Activated CD4-positive, alpha-beta T cell treated with anti-CD3 and anti-CD28 coated beads, Interleukin-2, amount 10 ng/mL, durations not matched to agents 7 days and 5 days (primary cell): ENCODE measurements around the gene GCK. TPM values are rescaled to one million over a fixed set of nuclear protein-coding genes. Genes with fewer than 3 reads are reported as not detected.

ENCODE experiments used
- CTCF ChIA-PET: fragments of 350-600 bp; sonication (Branson Sonifier 250); formaldehyde crosslinking; loops from one replicate; lab custom pipeline; 2021; ENCODE audit warnings: antibody characterized with exemption; lab: Charles Lee
- POLR2A ChIA-PET: fragments of 350-600 bp; sonication (Branson Sonifier 250); formaldehyde crosslinking; loops from one replicate; lab custom pipeline; 2021; ENCODE audit warnings: antibody characterized with exemption; lab: Charles Lee
- DNase-seq: peaks from one replicate; pipeline ENCODE4 v3.0.0-alpha.2; 2020
- H3K27ac Mint-ChIP-seq: one replicate; pipeline ENCODE4 v1.8.0; 2021; ENCODE audit warnings: mild to moderate bottlenecking, moderate library complexity, mixed read lengths
- H3K27me3 Mint-ChIP-seq: one replicate; pipeline ENCODE4 v1.8.0; 2021; ENCODE audit warnings: mixed read lengths
- H3K36me3 Mint-ChIP-seq: one replicate; pipeline ENCODE4 v1.8.0; 2021; ENCODE audit warnings: low read depth, mixed read lengths
- H3K4me1 Mint-ChIP-seq: one replicate; pipeline ENCODE4 v1.8.0; 2021; ENCODE audit warnings: mixed read lengths
- H3K4me3 Mint-ChIP-seq: one replicate; pipeline ENCODE4 v1.8.0; 2021; ENCODE audit warnings: mild to moderate bottlenecking, moderate library complexity, mixed read lengths
- H3K9me3 Mint-ChIP-seq: one replicate; pipeline ENCODE4 v1.8.0; 2021; ENCODE audit warnings: mixed read lengths
- total RNA-seq, 2 experiments: library from RNA; stranded (reverse); gene quantifications; one replicate each; pipeline ENCODE4 v1.2.3, GENCODE V29; 2021

The GCK gene
- total RNA-seq, 2 experiments from 2014 or later, result not detected

GRCh38 chr7:44152971-44153947 is 36.0 kb downstream of the GCK start:
- no peak overlapping the region for H3K27ac Mint-ChIP-seq
- H3K36me3 Mint-ChIP-seq, result no peaks in the 10 kb centered on the region
- ChIA-PET POLR2A (no interaction called here), CTCF (interaction anchor here (0.8 to 1.5 kb wide), 5 partner anchors 9 to 23 kb away, joined by 3 to 4 read pairs (median 3); no protein-coding TSS in a partner anchor)
- no peak for DNase-seq
- no peak overlapping the region for H3K4me3 Mint-ChIP-seq
- peaks cover 3% of the 10 kb centered on the region for H3K27me3 Mint-ChIP-seq
- H3K9me3 Mint-ChIP-seq, result no peaks in the 10 kb centered on the region
- no peaks in the 10 kb centered on the region for H3K4me1 Mint-ChIP-seq

GRCh38 chr7:44151956-44152355 is 37.3 kb downstream of the GCK start:
- Mint-ChIP-seq H3K27me3 (peaks cover 3% of the 10 kb centered on the region), H3K4me1 (no peaks in the 10 kb centered on the region), H3K9me3 (no peaks in the 10 kb centered on the region), H3K27ac (peak overlapping the region; percentile 46), H3K36me3 (no peaks in the 10 kb centered on the region), H3K4me3 (no peak overlapping the region)
- no peak for DNase-seq
- CTCF ChIA-PET, result interaction anchor here (0.8 kb wide), 1 partner anchor 12 kb away, joined by 3 read pairs; no protein-coding TSS in a partner anchor
- POLR2A ChIA-PET, result no interaction called here

GRCh38 chr7:44150966-44151941 is 38.0 kb downstream of the GCK start:
- peaks cover 4% of the 10 kb centered on the region for H3K4me1 Mint-ChIP-seq
- ChIA-PET CTCF (interaction anchor here (0.6 to 1.1 kb wide), 2 partner anchors 10 to 107 kb away, joined by 3 to 4 read pairs; partner anchors contain the start of gene DBNL), POLR2A (no interaction called here)
- no peaks in the 10 kb centered on the region for H3K36me3 Mint-ChIP-seq
- H3K27ac Mint-ChIP-seq, result no peak overlapping the region
- no peaks in the 10 kb centered on the region for H3K9me3 Mint-ChIP-seq
- no peak for DNase-seq
- H3K27me3 Mint-ChIP-seq, result peaks cover 7% of the 10 kb centered on the region
- H3K4me3 Mint-ChIP-seq, result no peak overlapping the region

- DNase-seq, result no peak
- H3K4me3 Mint-ChIP-seq, result no peak overlapping the region
- no peaks in the 10 kb centered on the region for H3K36me3 Mint-ChIP-seq
- POLR2A ChIA-PET, result no interaction called here
- H3K4me1 Mint-ChIP-seq, result peaks cover 6% of the 10 kb centered on the region
- CTCF ChIA-PET, result interaction anchor here (0.6 to 1.1 kb wide), 2 partner anchors 11 to 106 kb away, joined by 3 to 4 read pairs; partner anchors contain the start of gene DBNL
- H3K27me3 Mint-ChIP-seq, result peaks cover 8% of the 10 kb centered on the region
- no peak overlapping the region for H3K27ac Mint-ChIP-seq
- no peaks in the 10 kb centered on the region for H3K9me3 Mint-ChIP-seq
These were observed 38.8 kb downstream of the GCK start for GRCh38 chr7:44150466-44150832.

- Mint-ChIP-seq H3K4me3 (no peak overlapping the region), H3K27me3 (peaks cover 13% of the 10 kb centered on the region), H3K9me3 (no peaks in the 10 kb centered on the region), H3K36me3 (no peaks in the 10 kb centered on the region), H3K27ac (no peak overlapping the region), H3K4me1 (peaks cover 11% of the 10 kb centered on the region)
- ChIA-PET POLR2A (no interaction called here), CTCF (no interaction called here)
- no peak for DNase-seq
These were observed 39.4 kb downstream of the GCK start for GRCh38 chr7:44149571-44150465.

- peaks cover 13% of the 10 kb centered on the region for H3K27me3 Mint-ChIP-seq
- H3K4me3 Mint-ChIP-seq, result no peak overlapping the region
- no peak overlapping the region for H3K27ac Mint-ChIP-seq
- CTCF ChIA-PET, result no interaction called here
- H3K36me3 Mint-ChIP-seq, result no peaks in the 10 kb centered on the region
- peaks cover 11% of the 10 kb centered on the region for H3K4me1 Mint-ChIP-seq
- no peak for DNase-seq
- POLR2A ChIA-PET, result no interaction called here
- H3K9me3 Mint-ChIP-seq, result no peaks in the 10 kb centered on the region
These were observed 40.2 kb downstream of the GCK start for GRCh38 chr7:44148961-44149536.

GRCh38 chr7:44148166-44148565 is 41.1 kb downstream of the GCK start:
- no peak for DNase-seq
- H3K27me3 Mint-ChIP-seq, result peaks cover 19% of the 10 kb centered on the region
- ChIA-PET CTCF (no interaction called here), POLR2A (no interaction called here)
- no peak overlapping the region for H3K27ac Mint-ChIP-seq
- H3K36me3 Mint-ChIP-seq, result no peaks in the 10 kb centered on the region
- no peak overlapping the region for H3K4me3 Mint-ChIP-seq
- H3K4me1 Mint-ChIP-seq, result peaks cover 11% of the 10 kb centered on the region
- H3K9me3 Mint-ChIP-seq, result no peaks in the 10 kb centered on the region

- POLR2A ChIA-PET, result no interaction called here
- H3K4me3 Mint-ChIP-seq, result no peak overlapping the region
- H3K9me3 Mint-ChIP-seq, result no peaks in the 10 kb centered on the region
- DNase-seq, result no peak
- no peaks in the 10 kb centered on the region for H3K36me3 Mint-ChIP-seq
- peaks cover 11% of the 10 kb centered on the region for H3K4me1 Mint-ChIP-seq
- H3K27me3 Mint-ChIP-seq, result peaks cover 19% of the 10 kb centered on the region
- H3K27ac Mint-ChIP-seq, result no peak overlapping the region
- CTCF ChIA-PET, result interaction anchor here (0.7 to 1.8 kb wide), 5 partner anchors 10 to 208 kb away, joined by 3 to 6 read pairs (median 3); no protein-coding TSS in a partner anchor
These were observed 41.9 kb downstream of the GCK start for GRCh38 chr7:44147026-44147991.

GRCh38 chr7:44145969-44146911 is 43.0 kb downstream of the GCK start:
- Mint-ChIP-seq H3K27me3 (peaks cover 19% of the 10 kb centered on the region), H3K9me3 (no peaks in the 10 kb centered on the region), H3K4me3 (peak overlapping the region; percentile 50), H3K36me3 (no peaks in the 10 kb centered on the region), H3K27ac (no peak overlapping the region), H3K4me1 (peaks cover 11% of the 10 kb centered on the region)
- DNase-seq, result peak; percentile 68
- POLR2A ChIA-PET, result no interaction called here
- CTCF ChIA-PET, result interaction anchor here (1.0 to 1.8 kb wide), 4 partner anchors 9 to 127 kb away, joined by 3 to 6 read pairs (median 4); no protein-coding TSS in a partner anchor

- H3K27me3 Mint-ChIP-seq, result peaks cover 19% of the 10 kb centered on the region
- ChIA-PET POLR2A (no interaction called here), CTCF (interaction anchor here (2.2 kb wide), 1 partner anchor 12 kb away, joined by 5 read pairs; no protein-coding TSS in a partner anchor)
- H3K9me3 Mint-ChIP-seq, result no peaks in the 10 kb centered on the region
- no peaks in the 10 kb centered on the region for H3K36me3 Mint-ChIP-seq
- DNase-seq, result peak; percentile 43
- peaks cover 11% of the 10 kb centered on the region for H3K4me1 Mint-ChIP-seq
- peak overlapping the region; percentile 64 for H3K27ac Mint-ChIP-seq
- H3K4me3 Mint-ChIP-seq, result peak overlapping the region; percentile 50
These were observed 43.7 kb downstream of the GCK start for GRCh38 chr7:44145479-44145968.
